ENCODE results near the gene RFLNA. TPM values are rescaled to one million over a fixed set of nuclear protein-coding genes. Genes with fewer than 3 reads are reported as not detected.

Gene RFLNA
- total RNA-seq, 6 donors from 2014 or later: 0.30 to 0.67 (median 0.66) TPM; not detected in 3

- DNase-seq (peak in 1 of 2 donors; percentile 59), ATAC-seq (ENCODE audit: low FRiP score in 2 of 2) (no peak)
- Histone ChIP-seq H3K4me1 (no peaks in the 10 kb centered on the region), H3K36me3 (peaks cover 59 to 92% (median 82%) of the 10 kb centered on the region in 4 donors), H3K27me3 (no peaks in the 10 kb centered on the region), H3K27ac (no peak overlapping the region), H3K9me3 (no peaks in the 10 kb centered on the region), H3K4me3 (no peak overlapping the region)
- WGBS, 2 donors: 83 to 84% methylated on average over 14 of the region's 14 CpGs
- TF ChIP-seq CTCF (IDR thresholded peaks at IDR 0.05) (no peak), EP300 (IDR thresholded peaks at IDR 0.05) (no peak), POLR2AphosphoS5 (IDR thresholded peaks at IDR 0.05) (no peak), POLR2A (IDR thresholded peaks at IDR 0.05) (no peak)
These were observed 42.7 kb downstream of the RFLNA start for GRCh38 chr12:124337622-124338021.

DNA sequence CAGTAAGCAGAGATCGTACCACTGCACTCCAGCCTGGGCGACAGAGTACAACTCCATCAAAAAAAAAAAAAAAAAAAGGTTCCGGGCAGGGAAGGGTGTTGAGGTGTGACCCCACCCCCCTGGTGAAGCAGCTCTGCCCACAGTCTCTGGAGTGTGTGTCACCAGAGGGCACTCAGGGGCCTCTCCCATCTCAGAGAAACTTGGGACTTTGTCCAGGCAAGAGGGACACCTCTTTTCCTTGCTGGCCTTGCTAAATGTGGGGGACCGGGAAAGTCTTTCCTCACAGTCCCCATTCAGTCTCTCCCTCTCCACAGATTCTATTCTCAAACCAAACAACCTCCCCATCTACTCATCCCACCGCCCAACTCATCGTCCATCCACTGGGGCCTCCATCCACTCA, 43.6 kb downstream of the RFLNA start:
- ATAC-seq (ENCODE audit: low FRiP score in 2 of 2) (no peak), DNase-seq (no peak)
- Histone ChIP-seq H3K36me3 (peaks cover 58 to 92% (median 83%) of the 10 kb centered on the region in 4 donors), H3K9me3 (no peaks in the 10 kb centered on the region), H3K27ac (no peak overlapping the region), H3K4me1 (no peaks in the 10 kb centered on the region), H3K27me3 (no peaks in the 10 kb centered on the region), H3K4me3 (no peak overlapping the region)
- WGBS, 2 donors: 89 to 94% methylated on average over 6 of the region's 6 CpGs
- no peak for TF ChIP-seq POLR2A (IDR thresholded peaks at IDR 0.05)
- no peak for TF ChIP-seq CTCF (IDR thresholded peaks at IDR 0.05)
- no peak for TF ChIP-seq POLR2AphosphoS5 (IDR thresholded peaks at IDR 0.05)
- no peak for TF ChIP-seq EP300 (IDR thresholded peaks at IDR 0.05)

GRCh38 chr12:124338876-124339603, 44.1 kb downstream of the RFLNA start:
- H3K36me3 ChIP-seq: peaks cover 58 to 92% (median 83%) of the 10 kb centered on the region in 4 donors
- WGBS, 2 donors: 95 to 96% methylated on average over 3 of the region's 3 CpGs
- no peaks in the 10 kb centered on the region for H3K9me3 ChIP-seq
- no peak for TF ChIP-seq CTCF (IDR thresholded peaks at IDR 0.05)
- no peak for TF ChIP-seq POLR2AphosphoS5 (IDR thresholded peaks at IDR 0.05)
- TF ChIP-seq EP300 (IDR thresholded peaks at IDR 0.05): no peak
- TF ChIP-seq POLR2A (IDR thresholded peaks at IDR 0.05): no peak
- H3K4me1 ChIP-seq: no peaks in the 10 kb centered on the region
- H3K27me3 ChIP-seq: no peaks in the 10 kb centered on the region
- ATAC-seq (ENCODE audit: low FRiP score in 2 of 2) (no peak), DNase-seq (no peak)
- no peak overlapping the region for H3K27ac ChIP-seq
- H3K4me3 ChIP-seq: no peak overlapping the region

DNA sequence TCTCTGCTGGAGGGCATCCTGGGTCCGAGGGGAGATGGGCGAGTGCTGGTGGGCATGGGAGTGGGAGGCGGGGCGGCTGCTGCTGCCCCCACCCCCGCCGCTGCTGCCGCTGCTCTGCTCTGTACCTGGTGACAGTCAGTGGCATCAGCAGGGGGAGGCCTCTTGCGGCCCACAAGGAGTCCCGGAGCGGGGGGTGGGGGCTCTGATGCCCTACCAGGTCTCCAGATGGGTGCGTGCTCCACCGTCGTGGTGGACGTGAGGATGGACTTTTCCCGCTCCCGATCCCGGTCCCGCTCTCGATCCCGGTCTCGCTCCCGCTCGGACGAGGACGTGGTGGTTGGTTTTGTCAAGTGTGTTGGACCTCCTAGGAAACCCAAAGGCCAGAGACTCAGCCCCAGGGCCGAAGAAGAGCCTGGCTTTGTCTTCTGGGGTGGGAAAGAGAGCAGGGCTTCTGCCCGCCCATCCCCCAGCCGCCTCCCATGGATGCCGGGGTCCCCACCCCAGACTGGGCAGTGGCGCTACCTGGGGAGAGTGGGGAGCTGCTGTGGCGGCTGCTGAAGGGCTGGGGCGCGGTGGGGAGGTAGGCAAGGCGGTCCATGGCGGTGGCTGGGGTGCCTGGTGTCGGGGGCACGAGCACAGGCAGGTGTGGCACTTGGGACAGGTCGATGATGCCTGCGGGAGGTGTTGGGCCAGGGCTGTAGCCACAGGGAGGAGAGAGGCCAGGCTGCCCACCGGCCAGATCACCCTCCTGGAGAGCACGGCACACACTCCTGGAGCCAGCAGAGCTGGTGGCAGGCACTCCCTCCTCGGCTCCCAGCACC, 45.4 kb downstream of the RFLNA start:
- Histone ChIP-seq H3K36me3 (peaks cover 57 to 92% (median 83%) of the 10 kb centered on the region in 4 donors), H3K27ac (no peak overlapping the region), H3K9me3 (no peaks in the 10 kb centered on the region), H3K27me3 (no peaks in the 10 kb centered on the region), H3K4me1 (no peaks in the 10 kb centered on the region), H3K4me3 (no peak overlapping the region)
- TF ChIP-seq POLR2AphosphoS5 (IDR thresholded peaks at IDR 0.05) (no peak), EP300 (IDR thresholded peaks at IDR 0.05) (no peak), CTCF (IDR thresholded peaks at IDR 0.05) (no peak), POLR2A (IDR thresholded peaks at IDR 0.05) (no peak)
- ATAC-seq (ENCODE audit: low FRiP score in 2 of 2) (no peak), DNase-seq (peak in 1 of 2 donors; percentile 80)
- 93 to 96% methylated on average over 25 to 42 of the region's 42 CpGs for WGBS, 2 donors
